GM12873 (cell line): ENCODE results near the gene SAMD15.

ENCODE experiments used
- TF ChIP-seq, protein P1 (sequence below): IDR thresholded peaks from 2 replicates; pipeline ENCODE4 v1.5.1; 2012; ENCODE audit warnings: low read depth, mild to moderate bottlenecking, moderate library complexity, low read length, control low read depth; ENCODE audit not compliant: insufficient read depth; ENCODE audit errors: missing control alignments

Gene SAMD15

DNA sequence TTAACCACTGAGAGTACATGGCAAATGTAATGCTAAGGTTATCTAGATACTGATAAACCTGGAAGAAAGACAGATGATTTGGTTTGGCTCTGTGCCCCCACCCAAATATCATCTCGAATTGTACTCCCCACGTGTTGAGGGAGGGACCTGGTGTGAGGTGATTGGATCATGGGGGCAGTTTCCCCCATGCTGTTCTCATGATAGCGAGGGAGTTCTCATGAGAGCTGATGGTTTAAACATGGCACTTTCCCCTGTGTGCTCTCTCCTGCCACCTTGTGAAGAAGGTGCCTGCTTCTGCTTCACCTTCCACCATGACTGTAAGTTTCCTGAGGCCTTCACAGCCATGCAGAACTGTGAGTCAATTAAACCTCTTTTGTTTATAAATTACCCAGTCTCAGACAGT lies 32.0 kb downstream of the SAMD15 start:
- TF ChIP-seq, protein P1, sequence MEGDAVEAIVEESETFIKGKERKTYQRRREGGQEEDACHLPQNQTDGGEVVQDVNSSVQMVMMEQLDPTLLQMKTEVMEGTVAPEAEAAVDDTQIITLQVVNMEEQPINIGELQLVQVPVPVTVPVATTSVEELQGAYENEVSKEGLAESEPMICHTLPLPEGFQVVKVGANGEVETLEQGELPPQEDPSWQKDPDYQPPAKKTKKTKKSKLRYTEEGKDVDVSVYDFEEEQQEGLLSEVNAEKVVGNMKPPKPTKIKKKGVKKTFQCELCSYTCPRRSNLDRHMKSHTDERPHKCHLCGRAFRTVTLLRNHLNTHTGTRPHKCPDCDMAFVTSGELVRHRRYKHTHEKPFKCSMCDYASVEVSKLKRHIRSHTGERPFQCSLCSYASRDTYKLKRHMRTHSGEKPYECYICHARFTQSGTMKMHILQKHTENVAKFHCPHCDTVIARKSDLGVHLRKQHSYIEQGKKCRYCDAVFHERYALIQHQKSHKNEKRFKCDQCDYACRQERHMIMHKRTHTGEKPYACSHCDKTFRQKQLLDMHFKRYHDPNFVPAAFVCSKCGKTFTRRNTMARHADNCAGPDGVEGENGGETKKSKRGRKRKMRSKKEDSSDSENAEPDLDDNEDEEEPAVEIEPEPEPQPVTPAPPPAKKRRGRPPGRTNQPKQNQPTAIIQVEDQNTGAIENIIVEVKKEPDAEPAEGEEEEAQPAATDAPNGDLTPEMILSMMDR: peak; percentile 51

DNA sequence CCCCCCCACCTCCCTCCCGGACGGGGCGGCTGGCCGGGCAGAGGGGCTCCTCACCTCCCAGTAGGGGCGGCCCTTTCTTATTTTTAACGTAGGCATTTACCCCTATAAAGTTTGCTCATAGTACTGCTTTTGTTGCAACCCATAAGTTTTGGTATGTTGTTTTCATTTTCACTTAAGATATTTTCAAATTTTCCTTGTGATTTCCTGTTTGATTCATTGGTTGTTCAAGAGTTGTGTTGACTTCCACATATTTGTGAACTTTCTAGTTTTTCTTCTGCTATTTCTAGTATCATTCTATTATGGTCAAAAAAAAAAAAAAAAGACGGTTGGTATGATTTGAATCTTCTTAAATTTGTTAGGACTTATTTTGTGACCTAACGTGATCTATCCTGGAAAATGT lies 39.7 kb downstream of the SAMD15 start:
- TF ChIP-seq, protein P1: no peak

GRCh38 chr14:77421201-77421600 lies 44.0 kb downstream of the SAMD15 start:
- TF ChIP-seq, protein P1: no peak

GRCh38 chr14:77423423-77423822 lies 46.2 kb downstream of the SAMD15 start, which contains the start of gene NOXRED1:
TSS of gene NOXRED1 (minus strand) at chr14:77423523. CDS start at chr14:77422889, 634 bp downstream.
- TF ChIP-seq, protein P1: no peak

GRCh38 chr14:77424862-77425261 lies 47.7 kb downstream of the SAMD15 start:
- TF ChIP-seq, protein P1: no peak

GRCh38 chr14:77426396-77426795 lies 49.2 kb downstream of the SAMD15 start:
- TF ChIP-seq, protein P1: no peak

DNA sequence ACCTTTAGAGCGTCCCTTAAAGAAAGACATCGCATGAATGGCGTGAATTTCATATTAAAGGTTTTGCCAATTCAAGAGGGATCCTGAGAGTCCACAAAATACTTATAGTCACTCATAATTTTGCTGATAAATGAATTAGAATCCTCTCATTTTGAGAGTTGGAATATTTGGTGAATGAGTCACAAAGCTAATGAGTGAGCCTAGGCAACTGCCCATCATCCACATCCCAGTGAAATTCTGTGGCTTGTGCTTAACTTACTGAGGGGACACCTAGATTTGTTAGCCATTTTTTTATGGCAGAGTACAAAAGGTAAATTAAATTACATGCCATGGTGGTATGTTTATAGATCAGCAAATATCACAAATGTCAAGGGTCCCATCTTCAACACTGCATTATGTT lies 58.9 kb downstream of the SAMD15 start:
- TF ChIP-seq, protein P1: no peak

DNA sequence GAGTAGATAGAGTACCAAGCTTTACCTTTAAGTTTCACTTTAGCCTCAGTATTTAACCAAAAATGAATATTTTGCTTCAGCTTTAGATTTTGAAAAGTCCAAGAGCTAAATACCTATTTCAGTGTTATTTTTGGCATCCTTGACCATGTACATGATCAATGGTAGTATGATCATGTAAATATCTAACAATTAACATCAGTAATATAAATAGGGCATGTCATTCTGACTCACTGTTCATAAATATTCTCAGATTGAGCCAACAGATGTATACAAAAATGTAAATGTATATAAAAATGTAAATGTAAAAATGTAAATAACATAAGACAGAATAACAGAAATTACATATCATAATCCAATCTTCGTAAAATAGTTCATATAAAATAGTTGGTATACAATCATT lies 61.4 kb downstream of the SAMD15 start:
- TF ChIP-seq, protein P1: no peak
